Esophagus squamous epithelium (tissue), 4 donors: ENCODE data around the gene AOX1.

Experiments used
- POLR2A ChIP-seq, 4 donors: fragments of 450-650 bp; IDR thresholded peaks; one replicate each; pipeline ENCODE4 v1.6.1; 2017; ENCODE audit warnings: antibody characterized with exemption in 4 of 4, mild to moderate bottlenecking in 4 of 4, moderate library complexity in 3 of 4
- TF ChIP-seq, protein P1 (sequence below), 6 experiments: fragments of 450-650 bp in 4 of 6; fragments of 200-600 bp in 2 of 6; sonication (generic) in 2 of 6; IDR thresholded peaks; one replicate each; pipeline ENCODE4 v1.5.1; 2016 to 2019; ENCODE audit warnings: antibody characterized with exemption in 6 of 6, mild to moderate bottlenecking in 4 of 6, moderate library complexity in 4 of 6

DNA sequence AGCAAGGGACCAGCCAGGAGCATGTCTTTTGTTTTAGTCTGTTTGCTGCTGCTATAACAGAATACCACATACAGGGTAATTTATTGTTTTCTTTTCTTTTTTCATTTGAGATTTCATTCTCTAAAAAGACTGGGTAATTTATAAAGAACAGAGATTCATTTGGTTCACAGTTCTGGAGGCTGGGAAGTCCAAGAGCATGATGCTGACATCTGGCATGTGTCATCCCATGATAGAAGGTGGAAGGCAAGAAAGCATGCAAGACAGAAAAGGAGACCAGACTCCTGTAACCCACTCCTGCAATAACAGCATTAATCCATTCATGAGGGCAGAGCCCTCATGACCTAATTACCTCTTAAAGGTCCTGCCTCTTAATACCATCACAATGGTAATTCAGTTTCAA is 45.0 kb upstream of the AOX1 start:
- TF ChIP-seq, protein P1, sequence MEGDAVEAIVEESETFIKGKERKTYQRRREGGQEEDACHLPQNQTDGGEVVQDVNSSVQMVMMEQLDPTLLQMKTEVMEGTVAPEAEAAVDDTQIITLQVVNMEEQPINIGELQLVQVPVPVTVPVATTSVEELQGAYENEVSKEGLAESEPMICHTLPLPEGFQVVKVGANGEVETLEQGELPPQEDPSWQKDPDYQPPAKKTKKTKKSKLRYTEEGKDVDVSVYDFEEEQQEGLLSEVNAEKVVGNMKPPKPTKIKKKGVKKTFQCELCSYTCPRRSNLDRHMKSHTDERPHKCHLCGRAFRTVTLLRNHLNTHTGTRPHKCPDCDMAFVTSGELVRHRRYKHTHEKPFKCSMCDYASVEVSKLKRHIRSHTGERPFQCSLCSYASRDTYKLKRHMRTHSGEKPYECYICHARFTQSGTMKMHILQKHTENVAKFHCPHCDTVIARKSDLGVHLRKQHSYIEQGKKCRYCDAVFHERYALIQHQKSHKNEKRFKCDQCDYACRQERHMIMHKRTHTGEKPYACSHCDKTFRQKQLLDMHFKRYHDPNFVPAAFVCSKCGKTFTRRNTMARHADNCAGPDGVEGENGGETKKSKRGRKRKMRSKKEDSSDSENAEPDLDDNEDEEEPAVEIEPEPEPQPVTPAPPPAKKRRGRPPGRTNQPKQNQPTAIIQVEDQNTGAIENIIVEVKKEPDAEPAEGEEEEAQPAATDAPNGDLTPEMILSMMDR (IDR thresholded peaks at IDR 0.05): no peak
- no peak for TF ChIP-seq POLR2A (IDR thresholded peaks at IDR 0.05)
